Mucosa of stomach (tissue), 1 donor: ENCODE data around the gene PSMB5.
A peak's percentile ranks its signal among the peaks of the same experiment; 100 is the strongest.

Source experiments
- H3K27me3 ChIP-seq: one replicate; pipeline ENCODE4 v1.7.0; 2013; ENCODE audit warnings: mild to moderate bottlenecking, low read length; ENCODE audit not compliant: control insufficient read depth, insufficient read depth
- H3K36me3 ChIP-seq: one replicate; pipeline ENCODE4 v1.7.0; 2013; ENCODE audit warnings: low read length; ENCODE audit not compliant: control insufficient read depth, insufficient read depth
- H3K4me1 ChIP-seq: one replicate; pipeline ENCODE4 v1.7.0; 2013; ENCODE audit warnings: mild to moderate bottlenecking, low read length; ENCODE audit not compliant: control insufficient read depth, insufficient read depth
- H3K4me3 ChIP-seq: one replicate; pipeline ENCODE4 v1.7.0; 2013; ENCODE audit warnings: low read length
- H3K9ac ChIP-seq: one replicate; pipeline ENCODE4 v1.7.0; 2013; ENCODE audit warnings: mild to moderate bottlenecking, low read length, moderate library complexity
- H3K9me3 ChIP-seq: one replicate; pipeline ENCODE4 v1.7.0; 2013; ENCODE audit warnings: mild to moderate bottlenecking, low read length, moderate library complexity; ENCODE audit not compliant: control insufficient read depth
- donor health status: Pancreatic carcinoma.

Gene PSMB5

DNA sequence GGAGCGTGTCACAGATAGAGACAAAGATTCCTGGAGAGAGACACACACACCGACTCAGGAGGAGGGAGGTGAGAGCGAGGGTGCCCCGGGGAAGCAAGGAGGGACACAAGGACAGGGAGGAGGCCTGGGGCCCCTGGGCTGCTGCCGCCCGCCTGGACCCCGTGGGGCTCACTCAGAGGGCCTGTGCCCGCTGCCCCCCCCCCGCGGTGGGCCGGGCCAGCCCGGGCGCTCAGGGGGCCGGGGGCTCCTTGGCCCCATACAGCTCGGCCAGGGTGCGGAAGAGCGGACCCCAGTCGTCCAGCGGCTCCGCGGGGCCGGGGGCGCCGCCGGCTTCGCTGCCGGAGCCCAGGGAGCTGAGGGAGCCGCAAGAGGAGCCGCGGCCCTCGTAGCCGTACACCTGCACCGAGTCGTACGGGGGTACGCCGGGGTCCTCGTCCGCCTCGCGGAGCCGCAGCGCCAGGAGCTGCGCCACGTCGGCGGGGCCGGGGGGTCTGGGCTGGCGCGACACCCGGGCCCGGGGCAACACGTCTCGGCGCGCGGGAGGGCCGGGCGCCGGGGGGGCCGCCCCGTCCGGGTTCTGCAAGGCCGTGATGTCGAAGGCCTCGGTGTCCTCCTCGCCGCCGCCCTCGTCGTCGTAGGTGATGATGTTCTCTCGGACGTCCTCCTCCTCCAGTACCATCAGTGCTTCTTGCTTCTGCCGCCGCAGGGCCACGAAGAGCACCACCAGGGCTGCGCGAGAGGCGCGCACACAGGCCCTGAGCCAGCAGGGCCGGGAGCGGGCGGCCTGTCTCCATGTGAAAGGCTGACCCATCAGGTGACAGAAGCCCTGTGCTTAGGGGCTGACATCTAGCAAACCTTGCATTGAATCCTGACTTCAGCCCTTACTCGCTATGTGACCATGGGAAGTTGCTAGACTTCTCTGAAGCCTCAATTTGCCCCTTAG, 13.3 kb upstream of the PSMB5 start:
- H3K4me1 ChIP-seq, result peaks cover 13% of the 10 kb centered on the region
- H3K27me3 ChIP-seq, result no peaks in the 10 kb centered on the region
- H3K9me3 ChIP-seq, result no peaks in the 10 kb centered on the region
- H3K9ac ChIP-seq, result no peak overlapping the region
- no peak overlapping the region for H3K4me3 ChIP-seq
- H3K36me3 ChIP-seq, result no peaks in the 10 kb centered on the region

DNA sequence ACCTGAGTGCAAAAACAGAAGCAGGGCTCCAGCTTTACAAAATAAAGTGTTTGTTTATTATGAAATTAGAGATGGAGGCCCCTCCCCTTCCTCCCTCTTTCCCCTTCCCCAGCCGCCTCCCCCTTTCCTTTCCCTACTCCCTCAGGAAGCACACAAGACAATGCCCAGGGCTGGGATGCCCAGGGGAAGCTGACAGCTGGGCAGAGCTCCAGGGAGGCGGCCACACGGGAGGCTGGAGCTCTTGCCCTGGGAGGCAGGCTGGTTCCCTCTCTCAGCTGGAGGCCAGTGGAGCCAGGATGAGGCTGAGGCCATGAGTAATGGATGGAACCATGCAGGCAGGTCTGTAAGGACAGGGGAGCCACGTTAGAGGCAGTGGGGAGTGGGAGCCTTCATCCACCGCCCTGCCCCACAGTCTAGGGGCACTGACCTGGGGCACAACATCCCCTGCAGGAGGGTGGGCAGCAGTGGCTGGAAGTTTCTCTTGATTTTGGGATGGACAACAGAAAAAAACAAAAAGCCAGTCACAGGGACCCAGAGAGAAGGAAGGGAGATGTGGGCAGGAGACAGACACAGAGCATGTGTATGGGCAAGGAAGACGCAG, 12.4 kb upstream of the PSMB5 start:
- H3K4me1 ChIP-seq, result peaks cover 13% of the 10 kb centered on the region
- H3K9ac ChIP-seq, result no peak overlapping the region
- no peak overlapping the region for H3K4me3 ChIP-seq

DNA sequence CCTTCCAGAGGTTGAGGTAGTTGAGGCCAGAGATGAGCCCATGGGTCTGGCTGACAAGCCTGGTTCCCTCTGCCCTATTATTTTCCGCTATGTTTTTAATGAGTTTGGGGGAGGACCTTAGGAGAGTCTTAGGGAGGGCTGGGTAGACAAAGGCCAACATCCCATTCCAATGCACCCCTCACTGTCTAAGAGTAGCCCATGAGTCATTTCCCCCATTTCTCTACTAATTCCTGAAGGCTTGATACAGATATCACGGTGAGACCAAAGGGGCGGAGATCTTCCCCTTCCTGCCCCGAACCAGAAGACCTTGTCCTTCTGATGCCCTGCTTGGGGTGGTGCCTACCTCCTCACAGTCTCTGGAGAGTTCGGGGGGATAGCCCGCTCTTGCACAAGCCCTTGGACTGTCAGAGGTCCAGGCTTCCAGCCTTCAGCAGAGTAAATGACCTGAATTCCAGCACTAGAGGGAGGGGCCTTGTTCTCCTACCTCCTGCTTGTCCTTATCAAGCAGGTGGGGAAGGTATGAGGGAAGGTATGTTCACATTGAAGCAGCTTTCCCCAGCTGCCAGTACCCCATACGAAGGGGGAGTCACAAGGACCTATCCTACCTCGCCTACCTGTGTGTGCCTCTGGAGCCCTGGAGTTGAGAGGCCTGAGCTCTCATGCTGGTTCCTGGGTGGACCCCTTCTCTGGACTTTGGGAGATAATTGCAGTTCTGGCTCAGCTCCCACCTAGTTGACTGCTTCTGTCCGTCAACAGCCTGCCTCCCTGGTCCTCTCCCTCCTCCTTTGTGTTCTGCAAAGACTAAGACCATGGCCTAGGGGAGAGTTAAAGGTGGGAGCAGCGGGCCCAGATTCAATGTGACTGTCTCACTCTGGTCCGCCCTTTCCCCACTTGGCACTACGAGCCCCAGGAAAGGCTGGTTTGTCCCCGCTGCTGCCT, 11.0 kb upstream of the PSMB5 start:
- H3K4me3 ChIP-seq, result no peak overlapping the region
- no peaks in the 10 kb centered on the region for H3K9me3 ChIP-seq
- no peaks in the 10 kb centered on the region for H3K36me3 ChIP-seq
- H3K9ac ChIP-seq, result no peak overlapping the region
- H3K4me1 ChIP-seq, result peaks cover 13% of the 10 kb centered on the region
- H3K27me3 ChIP-seq, result no peaks in the 10 kb centered on the region

More for the DNA sequence above, 12.4 kb upstream of the PSMB5 start:
- H3K36me3 ChIP-seq, result no peaks in the 10 kb centered on the region
- no peaks in the 10 kb centered on the region for H3K9me3 ChIP-seq
- H3K27me3 ChIP-seq, result no peaks in the 10 kb centered on the region

DNA sequence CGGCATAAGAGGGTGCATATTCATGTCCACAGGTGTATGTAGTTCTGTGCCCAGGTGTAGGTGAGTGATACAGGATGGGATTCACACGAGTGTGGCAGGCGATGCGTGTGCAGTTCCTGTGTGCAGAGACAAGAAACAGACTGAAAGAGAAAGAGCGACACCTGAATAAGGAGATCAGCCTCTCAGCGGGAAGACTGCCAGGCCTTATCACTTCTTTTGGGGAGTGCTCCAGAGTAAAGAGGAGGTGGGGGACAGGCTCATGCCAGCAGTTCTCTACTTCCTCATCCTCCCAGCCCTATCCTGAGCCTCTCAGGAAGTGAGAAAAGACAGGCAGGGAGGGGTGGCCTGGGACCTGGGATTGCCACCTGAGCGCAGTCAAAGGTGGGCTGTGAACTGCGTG, 10.1 kb upstream of the PSMB5 start:
- no peaks in the 10 kb centered on the region for H3K36me3 ChIP-seq

DNA sequence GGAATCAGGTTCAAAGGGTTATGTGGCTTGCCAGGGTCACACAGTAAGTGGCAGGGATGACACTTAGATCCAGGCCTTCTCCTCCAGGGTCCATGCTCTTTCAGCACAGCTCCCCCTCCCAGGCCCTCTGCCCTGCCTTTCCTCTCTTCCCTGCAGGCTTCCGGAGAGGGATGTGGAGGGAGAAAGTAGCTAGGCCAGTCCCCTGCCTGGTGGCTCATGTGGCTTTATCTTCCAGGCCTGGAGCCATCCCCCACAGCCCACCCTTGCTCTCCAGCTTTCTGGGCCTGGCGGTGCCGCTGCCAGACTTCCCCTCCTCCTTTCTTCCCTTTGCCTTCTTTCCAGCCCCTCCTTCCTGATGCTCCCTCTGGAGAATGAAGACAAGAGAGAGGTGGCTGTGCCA, 9.1 kb upstream of the PSMB5 start:
- peaks cover 13% of the 10 kb centered on the region for H3K4me1 ChIP-seq
- H3K9ac ChIP-seq, result no peak overlapping the region
- no peaks in the 10 kb centered on the region for H3K27me3 ChIP-seq
- no peaks in the 10 kb centered on the region for H3K9me3 ChIP-seq
- H3K4me3 ChIP-seq, result no peak overlapping the region
- H3K36me3 ChIP-seq, result no peaks in the 10 kb centered on the region

More for the DNA sequence above, 10.1 kb upstream of the PSMB5 start:
- peaks cover 13% of the 10 kb centered on the region for H3K4me1 ChIP-seq
- H3K9me3 ChIP-seq, result no peaks in the 10 kb centered on the region
- H3K27me3 ChIP-seq, result no peaks in the 10 kb centered on the region
- H3K4me3 ChIP-seq, result no peak overlapping the region
- no peak overlapping the region for H3K9ac ChIP-seq

DNA sequence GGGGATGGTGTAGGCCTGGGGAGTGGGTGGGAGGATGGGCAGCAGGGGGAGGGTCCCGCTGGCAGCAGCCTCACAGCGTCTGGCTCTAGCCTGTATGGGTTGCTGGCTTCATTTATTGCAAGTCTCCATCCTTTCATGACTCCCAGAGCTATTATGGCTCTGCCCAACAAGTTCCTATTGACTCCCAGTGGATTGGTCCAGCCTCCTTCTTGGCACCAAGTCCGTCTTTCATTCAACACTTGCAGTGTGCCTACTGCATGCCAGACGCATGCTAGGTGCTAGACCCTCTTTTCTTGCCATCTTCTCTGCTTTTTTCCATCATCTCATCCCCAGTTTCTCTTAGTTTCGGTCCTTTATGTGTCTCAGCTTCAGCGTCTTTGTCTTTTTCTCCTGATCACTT, 8.4 kb upstream of the PSMB5 start:
- no peaks in the 10 kb centered on the region for H3K9me3 ChIP-seq
- peaks cover 13% of the 10 kb centered on the region for H3K4me1 ChIP-seq
- no peak overlapping the region for H3K9ac ChIP-seq
- H3K4me3 ChIP-seq, result no peak overlapping the region
- H3K36me3 ChIP-seq, result no peaks in the 10 kb centered on the region
- no peaks in the 10 kb centered on the region for H3K27me3 ChIP-seq

DNA sequence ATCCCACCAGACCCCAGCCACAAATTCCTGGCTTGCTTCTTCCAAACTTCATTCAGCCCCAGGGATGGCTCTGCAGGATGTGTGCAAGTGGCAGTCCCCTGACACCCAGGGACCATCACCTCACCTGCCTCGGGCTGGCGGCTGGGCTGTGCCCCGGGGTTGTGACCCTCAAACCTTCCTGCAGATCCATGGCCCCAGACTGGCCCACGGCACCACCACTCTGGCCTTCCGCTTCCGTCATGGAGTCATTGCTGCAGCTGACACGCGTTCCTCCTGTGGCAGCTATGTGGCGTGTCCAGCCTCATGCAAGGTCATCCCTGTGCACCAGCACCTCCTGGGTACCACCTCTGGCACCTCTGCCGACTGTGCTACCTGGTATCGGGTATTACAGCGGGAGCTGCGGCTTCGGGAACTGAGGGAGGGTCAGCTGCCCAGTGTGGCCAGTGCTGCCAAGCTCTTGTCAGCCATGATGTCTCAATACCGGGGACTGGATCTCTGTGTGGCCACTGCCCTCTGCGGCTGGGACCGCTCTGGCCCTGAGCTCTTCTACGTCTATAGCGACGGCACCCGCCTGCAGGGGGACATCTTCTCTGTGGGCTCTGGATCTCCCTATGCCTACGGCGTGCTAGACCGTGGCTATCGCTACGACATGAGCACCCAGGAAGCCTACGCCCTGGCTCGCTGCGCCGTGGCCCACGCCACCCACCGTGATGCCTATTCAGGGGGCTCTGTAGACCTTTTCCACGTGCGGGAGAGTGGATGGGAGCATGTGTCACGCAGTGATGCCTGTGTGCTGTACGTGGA, 7.7 kb upstream of the PSMB5 start, which contains the start of gene PSMB11:
TSS of gene PSMB11 (plus strand) at position 51 of the 804 bp plus-strand sequence. CDS start at position 65, 14 bp downstream.
- H3K9me3 ChIP-seq, result no peaks in the 10 kb centered on the region
- H3K4me1 ChIP-seq, result peaks cover 13% of the 10 kb centered on the region
- H3K9ac ChIP-seq, result no peak within 1 kb of the TSS
- no peaks in the 10 kb centered on the region for H3K27me3 ChIP-seq
- no peak within 1 kb of the TSS for H3K4me3 ChIP-seq
- H3K36me3 ChIP-seq, result no peaks in the 10 kb centered on the region

DNA sequence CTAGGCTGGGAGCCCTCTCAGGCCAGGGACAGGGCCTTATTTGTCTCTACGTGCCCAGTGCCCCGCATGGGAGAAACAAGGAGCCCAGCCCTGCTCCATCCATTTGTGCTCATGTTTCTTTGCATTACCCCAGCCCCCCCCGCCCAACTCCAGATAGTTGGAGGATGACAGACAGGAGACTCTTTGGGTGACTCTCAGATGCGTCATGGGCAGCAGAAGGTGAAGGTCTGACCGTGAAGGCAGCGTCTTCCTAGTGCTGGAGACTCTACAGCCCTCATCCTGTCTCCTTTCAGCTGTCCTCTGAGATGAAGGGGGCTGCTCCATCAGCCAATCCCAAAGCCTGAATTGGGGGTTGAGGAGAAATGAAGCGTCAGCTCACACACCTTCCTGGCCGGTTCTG, 7.0 kb upstream of the PSMB5 start:
- Histone ChIP-seq H3K27me3 (no peaks in the 10 kb centered on the region), H3K9ac (no peak overlapping the region), H3K4me3 (no peak overlapping the region), H3K36me3 (no peaks in the 10 kb centered on the region), H3K9me3 (no peaks in the 10 kb centered on the region), H3K4me1 (peaks cover 13% of the 10 kb centered on the region)

DNA sequence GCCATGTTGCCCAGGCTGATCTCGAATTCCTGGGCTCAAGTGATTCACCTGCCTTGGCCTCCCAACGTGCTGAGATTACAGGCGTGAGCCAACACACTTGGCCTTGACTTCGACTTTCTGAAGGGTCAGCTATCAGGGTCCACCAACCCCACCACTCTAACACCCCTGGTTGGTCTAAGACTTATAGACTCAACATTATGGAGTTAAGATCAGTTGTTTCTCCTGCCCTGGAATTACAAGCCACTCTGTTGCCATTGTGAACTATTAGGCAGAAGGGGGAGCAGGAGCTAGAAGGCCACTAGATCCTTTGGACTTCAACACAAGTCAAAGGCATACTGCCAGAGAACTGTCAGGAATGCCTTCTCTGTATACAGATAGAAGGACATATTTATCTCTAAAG, 5.4 kb upstream of the PSMB5 start:
- H3K36me3 ChIP-seq, result no peaks in the 10 kb centered on the region
- no peaks in the 10 kb centered on the region for H3K27me3 ChIP-seq
- H3K4me1 ChIP-seq, result peaks cover 11% of the 10 kb centered on the region
- H3K9me3 ChIP-seq, result no peaks in the 10 kb centered on the region
- no peak overlapping the region for H3K4me3 ChIP-seq
- no peak overlapping the region for H3K9ac ChIP-seq

DNA sequence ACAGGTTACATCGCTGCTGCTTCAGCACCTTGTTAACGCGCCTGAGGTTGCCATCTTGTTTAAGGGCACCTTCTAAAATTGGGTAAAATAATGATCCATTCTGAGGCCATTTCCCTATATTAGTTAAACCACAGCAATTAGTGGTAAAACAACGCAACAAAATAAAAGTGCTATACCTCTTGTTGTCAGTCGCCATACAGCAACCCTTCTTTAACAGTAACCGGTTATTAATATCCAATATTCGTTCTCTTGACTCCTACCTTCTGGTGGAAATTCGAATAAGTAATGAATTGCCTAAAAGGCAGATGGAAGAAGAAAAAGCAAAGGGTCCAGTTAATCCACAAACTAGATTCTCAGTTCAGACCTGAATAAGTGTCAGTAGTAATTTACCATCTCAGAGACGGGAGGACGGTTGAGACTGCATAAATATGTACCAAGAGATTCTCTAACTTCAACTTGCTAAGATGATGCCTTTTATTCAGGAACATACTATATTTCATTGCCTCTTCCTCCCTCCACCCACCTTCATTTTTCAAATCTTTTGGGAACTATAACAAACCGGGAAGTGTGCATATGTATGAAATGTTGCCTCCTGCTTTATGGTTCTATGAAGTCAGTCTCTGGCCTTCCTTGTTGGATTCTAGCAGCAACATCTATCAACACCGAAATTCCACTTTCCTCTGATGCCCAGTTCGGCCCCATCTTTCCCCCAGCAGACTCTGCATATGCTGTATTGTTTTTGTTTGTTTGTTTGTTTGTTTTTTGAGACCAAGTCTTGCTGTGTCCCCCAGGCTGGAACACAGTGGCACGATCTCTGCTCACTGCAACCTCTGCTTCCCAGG, 824 bp upstream of the PSMB5 start:
- Histone ChIP-seq H3K9me3 (no peaks in the 10 kb centered on the region), H3K36me3 (no peaks in the 10 kb centered on the region), H3K4me3 (peak overlapping the region; percentile 70), H3K4me1 (peaks cover 15% of the 10 kb centered on the region), H3K27me3 (no peaks in the 10 kb centered on the region), H3K9ac (peak overlapping the region; percentile 96)
